ENCODE measurements around the gene AICDA.
"Not testable (repeated sequence)": the region's sequence is repeated elsewhere in the genome, so short reads cannot be mapped to it uniquely, and the experiment has no call there.

The AICDA gene

GRCh38 chr12:8603286-8603685 lies 9.4 kb downstream of the AICDA start:
- no peaks in the 10 kb centered on the region for H3K4me1 ChIP-seq
- H3K36me3 ChIP-seq: no peaks in the 10 kb centered on the region
- no peak for TF ChIP-seq CTCF (IDR thresholded peaks at IDR 0.05; ENCODE audit: low read depth, low read length)
- no peak for DNase-seq
- no peaks in the 10 kb centered on the region for H3K9me3 ChIP-seq
- no peak overlapping the region for H3K4me3 ChIP-seq (ENCODE audit: low read depth, low read length)
- H3K27me3 ChIP-seq: no peaks in the 10 kb centered on the region; the same call in 1 of the 2 replicates

- no peak for TF ChIP-seq CTCF (IDR thresholded peaks at IDR 0.05; ENCODE audit: low read depth, low read length)
- no peaks in the 10 kb centered on the region for H3K36me3 ChIP-seq
- no peaks in the 10 kb centered on the region for H3K27me3 ChIP-seq
- no peak overlapping the region for H3K4me3 ChIP-seq (ENCODE audit: low read depth, low read length)
- no peak for DNase-seq
- H3K4me1 ChIP-seq: no peaks in the 10 kb centered on the region
- no peaks in the 10 kb centered on the region for H3K9me3 ChIP-seq
These were observed 16.1 kb downstream of the AICDA start for GRCh38 chr12:8596561-8596960.

GRCh38 chr12:8594072-8594471 lies 18.6 kb downstream of the AICDA start:
- H3K4me1 ChIP-seq: no peaks in the 10 kb centered on the region
- TF ChIP-seq CTCF (IDR thresholded peaks at IDR 0.05; ENCODE audit: low read depth, low read length): no peak

GRCh38 chr12:8593246-8593645 lies 19.4 kb downstream of the AICDA start:
- no peak for DNase-seq
- Histone ChIP-seq H3K4me1 (no peaks in the 10 kb centered on the region), H3K9me3 (no peaks in the 10 kb centered on the region), H3K36me3 (no peaks in the 10 kb centered on the region), H3K4me3 (ENCODE audit: low read depth, low read length) (no peak overlapping the region), H3K27me3 (no peaks in the 10 kb centered on the region)
- TF ChIP-seq CTCF (IDR thresholded peaks at IDR 0.05; ENCODE audit: low read depth, low read length): no peak

More at GRCh38 chr12:8594072-8594471, 18.6 kb downstream of the AICDA start:
- Histone ChIP-seq H3K36me3 (no peaks in the 10 kb centered on the region), H3K9me3 (no peaks in the 10 kb centered on the region), H3K4me3 (ENCODE audit: low read depth, low read length) (no peak overlapping the region), H3K27me3 (no peaks in the 10 kb centered on the region)
- DNase-seq: no peak

- Histone ChIP-seq H3K27me3 (no peaks in the 10 kb centered on the region), H3K9me3 (no peaks in the 10 kb centered on the region), H3K4me3 (ENCODE audit: low read depth, low read length) (no peak overlapping the region), H3K4me1 (no peaks in the 10 kb centered on the region), H3K36me3 (no peaks in the 10 kb centered on the region)
- TF ChIP-seq CTCF (IDR thresholded peaks at IDR 0.05; ENCODE audit: low read depth, low read length): no peak
- no peak for DNase-seq
These were observed 21.7 kb downstream of the AICDA start for GRCh38 chr12:8590842-8591545.

- Histone ChIP-seq H3K4me3 (ENCODE audit: low read depth, low read length) (no peak overlapping the region), H3K4me1 (no peaks in the 10 kb centered on the region), H3K27me3 (no peaks in the 10 kb centered on the region), H3K36me3 (no peaks in the 10 kb centered on the region), H3K9me3 (no peaks in the 10 kb centered on the region)
- no peak for TF ChIP-seq CTCF (IDR thresholded peaks at IDR 0.05; ENCODE audit: low read depth, low read length)
- DNase-seq: no peak
These were observed 23.0 kb downstream of the AICDA start for GRCh38 chr12:8589679-8590078.

GRCh38 chr12:8584478-8584877 lies 28.2 kb downstream of the AICDA start:
- H3K36me3 ChIP-seq; H3K4me3 ChIP-seq (ENCODE audit: low read depth, low read length); H3K4me1 ChIP-seq; DNase-seq; H3K27me3 ChIP-seq; H3K9me3 ChIP-seq: not testable (repeated sequence)

All from BE2C (cell line).